K562 (cell line): ENCODE data around the gene GABARAPL2. TPM values are rescaled to one million over a fixed set of nuclear protein-coding genes. Genes with fewer than 3 reads are reported as not detected.

Experiments used
- ADNP ChIP-seq: fragments of 200-800 bp; sonication (Bioruptor generic); IDR thresholded peaks from 2 replicates; pipeline ENCODE4 v1.6.1; 2016; ENCODE audit warnings: missing genetic modification characterization, missing compliant biosample characterization
- CBFA2T3 ChIP-seq: fragments of 450-650 bp; IDR thresholded peaks from 2 replicates; pipeline ENCODE4 v1.6.1; 2017
- CC2D1A ChIP-seq: fragments of 450-650 bp; IDR thresholded peaks from 2 replicates; pipeline ENCODE4 v1.6.1; 2017; ENCODE audit warnings: mild to moderate bottlenecking
- DPF2 ChIP-seq: fragments of 450-650 bp; IDR thresholded peaks from 2 replicates; pipeline ENCODE4 v1.6.1; 2016
- HDAC8 ChIP-seq: fragments of 450-650 bp; IDR thresholded peaks from 2 replicates; pipeline ENCODE4 v1.6.1; 2016; ENCODE audit warnings: mild to moderate bottlenecking, missing genetic modification characterization, moderate library complexity, missing compliant biosample characterization
- JUN ChIP-seq, 2 experiments: sonication (generic) in 1 of 2; formaldehyde crosslinking in 1 of 2; IDR thresholded peaks; 2 replicates each; pipeline versions ENCODE4 v1.6.1 to v1.8.0; 2012 to 2022; ENCODE audit warnings: borderline replicate concordance in 2 of 2, mild to moderate bottlenecking in 2 of 2, improper control_type of control experiment in 1 of 2, low read depth in 1 of 2, low read length in 1 of 2, missing genetic modification reagents in 1 of 2
- PHF21A ChIP-seq: fragments of 450-650 bp; IDR thresholded peaks from 2 replicates; pipeline ENCODE4 v1.6.1; 2017; ENCODE audit warnings: low read depth, borderline replicate concordance
- PHTF2 ChIP-seq: fragments of 250-450 bp; sonication (Bioruptor Pico); IDR thresholded peaks from 2 replicates; pipeline ENCODE4 v1.5.0; 2021; ENCODE audit warnings: mild to moderate bottlenecking
- RHOXF2B ChIP-seq: fragments of 250-450 bp; sonication (Bioruptor Pico); conservative IDR thresholded peaks from 2 replicates; pipeline ENCODE4 v1.5.1; 2021
- SRSF3 ChIP-seq: fragments of 200-400 bp; formaldehyde crosslinking; IDR thresholded peaks from 2 replicates; pipeline ENCODE4 v1.6.1; 2016; ENCODE audit warnings: mild to moderate bottlenecking, low read length, moderate library complexity; ENCODE audit not compliant: insufficient read depth
- TAF15 ChIP-seq: fragments of 200-400 bp; formaldehyde crosslinking; IDR thresholded peaks from 2 replicates; pipeline ENCODE4 v1.6.1; 2017; ENCODE audit warnings: mild to moderate bottlenecking, low read depth, low read length, moderate library complexity
- TCF7 ChIP-seq: sonication (generic); IDR thresholded peaks from 2 replicates; pipeline ENCODE4 v1.6.1; 2016; ENCODE audit warnings: antibody characterized with exemption, borderline replicate concordance
- ZFPM2 ChIP-seq: fragments of 250-450 bp; sonication (Bioruptor Pico); IDR thresholded peaks from 2 replicates; pipeline ENCODE4 v1.5.1; 2022; ENCODE audit warnings: mild to moderate bottlenecking
- ZNF232 ChIP-seq: sonication (generic); formaldehyde crosslinking; IDR thresholded peaks from 2 replicates; pipeline ENCODE4 v1.8.0; 2022; ENCODE audit warnings: mild to moderate bottlenecking, missing genetic modification reagents
- ZNF507 ChIP-seq: conservative IDR thresholded peaks from 2 replicates; pipeline ENCODE4 v1.6.1; 2017; ENCODE audit warnings: missing genetic modification characterization, missing compliant biosample characterization
- polyA plus RNA-seq, 8 experiments: library from polyadenylated mRNA; depleted of rRNA in 4 of 8; stranded (reverse) in 5 of 8; unstranded in 3 of 8; fragments of >200 nt; fragmentation: Nextera tagmentation in 2 of 8; fragmentation: Illumina TruSeq in 1 of 8; extraction: Ambion mirVana in 2 of 8; extraction: Trizol in 1 of 8; gene quantifications; 2 replicates each; pipeline versions ENCODE4 v1.2.1 to v1.2.3, GENCODE V29; 2011 to 2014; ENCODE audit warnings: inconsistent platforms in 1 of 8, missing spikeins in 1 of 8
- total RNA-seq, 7 experiments: library from RNA; depleted of rRNA in 6 of 7; stranded (reverse); fragments of >200 nt in 6 of 7; fragmentation: Illumina TruSeq in 2 of 7; extraction: Trizol in 2 of 7; gene quantifications; 2 replicates each; pipeline versions ENCODE4 v1.2.1 to v1.2.3, GENCODE V29; 2011 to 2021; ENCODE audit warnings: low replicate concordance in 1 of 7
- TF ChIP-seq, protein P1 (sequence below), 2 experiments: fragments of 450-650 bp; IDR thresholded peaks; 2 replicates each; pipeline ENCODE4 v1.6.1; 2018; ENCODE audit warnings: mild to moderate bottlenecking in 2 of 2, low read depth in 1 of 2; ENCODE audit not compliant: partially characterized antibody in 2 of 2
- TF ChIP-seq, protein P2 (sequence below): fragments of 200-800 bp; sonication (Bioruptor generic); IDR thresholded peaks from 2 replicates; pipeline ENCODE4 v1.6.1; 2017; ENCODE audit warnings: missing genetic modification characterization, missing compliant biosample characterization
- TF ChIP-seq, protein P3 (sequence below): fragments of 450-650 bp; IDR thresholded peaks from 2 replicates; pipeline ENCODE4 v1.6.1; 2018; ENCODE audit not compliant: partially characterized antibody
- TF ChIP-seq, protein P4 (sequence below): sonication (generic); formaldehyde crosslinking; IDR thresholded peaks from 2 replicates; pipeline ENCODE4 v1.9.0; 2022; ENCODE audit warnings: mild to moderate bottlenecking, missing genetic modification reagents

The GABARAPL2 gene
- total and polyA plus RNA-seq, 9 of the 15 experiments (the other 6 are each of a cell fraction or from before 2014, with no cell fraction given) = 42.1 to 288 (median 91.8) TPM

DNA sequence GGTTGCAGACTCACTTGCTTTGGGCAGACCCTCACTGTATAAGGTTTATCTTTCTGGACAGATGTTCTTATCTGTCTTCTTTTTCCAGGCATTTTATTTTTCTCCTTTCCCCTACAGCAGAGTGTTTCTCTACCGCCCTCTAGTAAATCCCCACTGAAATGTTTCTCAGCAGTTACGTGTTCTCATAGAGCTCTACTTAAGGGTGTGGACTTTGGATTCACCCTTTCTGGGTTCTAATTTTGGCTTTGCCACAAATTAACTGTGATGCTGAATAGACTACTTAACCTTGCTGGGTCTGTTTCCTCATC lies 54.9 kb downstream of the GABARAPL2 start (continued):
- TF ChIP-seq, protein P1, sequence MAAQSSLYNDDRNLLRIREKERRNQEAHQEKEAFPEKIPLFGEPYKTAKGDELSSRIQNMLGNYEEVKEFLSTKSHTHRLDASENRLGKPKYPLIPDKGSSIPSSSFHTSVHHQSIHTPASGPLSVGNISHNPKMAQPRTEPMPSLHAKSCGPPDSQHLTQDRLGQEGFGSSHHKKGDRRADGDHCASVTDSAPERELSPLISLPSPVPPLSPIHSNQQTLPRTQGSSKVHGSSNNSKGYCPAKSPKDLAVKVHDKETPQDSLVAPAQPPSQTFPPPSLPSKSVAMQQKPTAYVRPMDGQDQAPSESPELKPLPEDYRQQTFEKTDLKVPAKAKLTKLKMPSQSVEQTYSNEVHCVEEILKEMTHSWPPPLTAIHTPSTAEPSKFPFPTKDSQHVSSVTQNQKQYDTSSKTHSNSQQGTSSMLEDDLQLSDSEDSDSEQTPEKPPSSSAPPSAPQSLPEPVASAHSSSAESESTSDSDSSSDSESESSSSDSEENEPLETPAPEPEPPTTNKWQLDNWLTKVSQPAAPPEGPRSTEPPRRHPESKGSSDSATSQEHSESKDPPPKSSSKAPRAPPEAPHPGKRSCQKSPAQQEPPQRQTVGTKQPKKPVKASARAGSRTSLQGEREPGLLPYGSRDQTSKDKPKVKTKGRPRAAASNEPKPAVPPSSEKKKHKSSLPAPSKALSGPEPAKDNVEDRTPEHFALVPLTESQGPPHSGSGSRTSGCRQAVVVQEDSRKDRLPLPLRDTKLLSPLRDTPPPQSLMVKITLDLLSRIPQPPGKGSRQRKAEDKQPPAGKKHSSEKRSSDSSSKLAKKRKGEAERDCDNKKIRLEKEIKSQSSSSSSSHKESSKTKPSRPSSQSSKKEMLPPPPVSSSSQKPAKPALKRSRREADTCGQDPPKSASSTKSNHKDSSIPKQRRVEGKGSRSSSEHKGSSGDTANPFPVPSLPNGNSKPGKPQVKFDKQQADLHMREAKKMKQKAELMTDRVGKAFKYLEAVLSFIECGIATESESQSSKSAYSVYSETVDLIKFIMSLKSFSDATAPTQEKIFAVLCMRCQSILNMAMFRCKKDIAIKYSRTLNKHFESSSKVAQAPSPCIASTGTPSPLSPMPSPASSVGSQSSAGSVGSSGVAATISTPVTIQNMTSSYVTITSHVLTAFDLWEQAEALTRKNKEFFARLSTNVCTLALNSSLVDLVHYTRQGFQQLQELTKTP (IDR thresholded peaks at IDR 0.05; ENCODE audit: low read depth in 1 of 2, partially characterized antibody in 2 of 2) = peak in 1 of 2 experiments; percentile 58
- TF ChIP-seq CBFA2T3 (peak; percentile 95), ZFPM2 (no peak), HDAC8 (tag) (no peak), RHOXF2B (CRISPR knock-in tag) (no peak), JUN (IDR thresholded peaks at IDR 0.05; ENCODE audit: borderline replicate concordance, low read depth, low read length) (no peak), JUN (CRISPR knock-in tag; IDR thresholded peaks at IDR 0.05; ENCODE audit: borderline replicate concordance) (no peak), TAF15 (no peak), SRSF3 (no peak), DPF2 (peak; percentile 97), PHF21A (no peak), ZNF232 (no peak), ZNF507 (tag) (no peak), PHTF2 (CRISPR knock-in tag) (no peak), ADNP (tag) (no peak), CC2D1A (peak; percentile 81; the same call in 1 of the 2 replicates), TCF7 (no peak)
- TF ChIP-seq, protein P2, sequence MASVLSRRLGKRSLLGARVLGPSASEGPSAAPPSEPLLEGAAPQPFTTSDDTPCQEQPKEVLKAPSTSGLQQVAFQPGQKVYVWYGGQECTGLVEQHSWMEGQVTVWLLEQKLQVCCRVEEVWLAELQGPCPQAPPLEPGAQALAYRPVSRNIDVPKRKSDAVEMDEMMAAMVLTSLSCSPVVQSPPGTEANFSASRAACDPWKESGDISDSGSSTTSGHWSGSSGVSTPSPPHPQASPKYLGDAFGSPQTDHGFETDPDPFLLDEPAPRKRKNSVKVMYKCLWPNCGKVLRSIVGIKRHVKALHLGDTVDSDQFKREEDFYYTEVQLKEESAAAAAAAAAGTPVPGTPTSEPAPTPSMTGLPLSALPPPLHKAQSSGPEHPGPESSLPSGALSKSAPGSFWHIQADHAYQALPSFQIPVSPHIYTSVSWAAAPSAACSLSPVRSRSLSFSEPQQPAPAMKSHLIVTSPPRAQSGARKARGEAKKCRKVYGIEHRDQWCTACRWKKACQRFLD = peak; percentile 82
- TF ChIP-seq, protein P3, sequence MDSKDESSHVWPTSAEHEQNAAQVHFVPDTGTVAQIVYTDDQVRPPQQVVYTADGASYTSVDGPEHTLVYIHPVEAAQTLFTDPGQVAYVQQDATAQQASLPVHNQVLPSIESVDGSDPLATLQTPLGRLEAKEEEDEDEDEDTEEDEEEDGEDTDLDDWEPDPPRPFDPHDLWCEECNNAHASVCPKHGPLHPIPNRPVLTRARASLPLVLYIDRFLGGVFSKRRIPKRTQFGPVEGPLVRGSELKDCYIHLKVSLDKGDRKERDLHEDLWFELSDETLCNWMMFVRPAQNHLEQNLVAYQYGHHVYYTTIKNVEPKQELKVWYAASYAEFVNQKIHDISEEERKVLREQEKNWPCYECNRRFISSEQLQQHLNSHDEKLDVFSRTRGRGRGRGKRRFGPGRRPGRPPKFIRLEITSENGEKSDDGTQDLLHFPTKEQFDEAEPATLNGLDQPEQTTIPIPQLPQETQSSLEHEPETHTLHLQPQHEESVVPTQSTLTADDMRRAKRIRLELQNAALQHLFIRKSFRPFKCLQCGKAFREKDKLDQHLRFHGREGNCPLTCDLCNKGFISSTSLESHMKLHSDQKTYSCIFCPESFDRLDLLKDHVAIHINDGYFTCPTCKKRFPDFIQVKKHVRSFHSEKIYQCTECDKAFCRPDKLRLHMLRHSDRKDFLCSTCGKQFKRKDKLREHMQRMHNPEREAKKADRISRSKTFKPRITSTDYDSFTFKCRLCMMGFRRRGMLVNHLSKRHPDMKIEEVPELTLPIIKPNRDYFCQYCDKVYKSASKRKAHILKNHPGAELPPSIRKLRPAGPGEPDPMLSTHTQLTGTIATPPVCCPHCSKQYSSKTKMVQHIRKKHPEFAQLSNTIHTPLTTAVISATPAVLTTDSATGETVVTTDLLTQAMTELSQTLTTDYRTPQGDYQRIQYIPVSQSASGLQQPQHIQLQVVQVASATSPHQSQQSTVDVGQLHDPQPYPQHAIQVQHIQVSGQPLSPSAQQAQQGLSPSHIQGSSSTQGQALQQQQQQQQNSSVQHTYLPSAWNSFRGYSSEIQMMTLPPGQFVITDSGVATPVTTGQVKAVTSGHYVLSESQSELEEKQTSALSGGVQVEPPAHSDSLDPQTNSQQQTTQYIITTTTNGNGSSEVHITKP = peak; percentile 21
- TF ChIP-seq, protein P4, sequence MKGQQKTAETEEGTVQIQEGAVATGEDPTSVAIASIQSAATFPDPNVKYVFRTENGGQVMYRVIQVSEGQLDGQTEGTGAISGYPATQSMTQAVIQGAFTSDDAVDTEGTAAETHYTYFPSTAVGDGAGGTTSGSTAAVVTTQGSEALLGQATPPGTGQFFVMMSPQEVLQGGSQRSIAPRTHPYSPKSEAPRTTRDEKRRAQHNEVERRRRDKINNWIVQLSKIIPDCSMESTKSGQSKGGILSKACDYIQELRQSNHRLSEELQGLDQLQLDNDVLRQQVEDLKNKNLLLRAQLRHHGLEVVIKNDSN (CRISPR knock-in tag) = no peak
